NCI-H2227 (cell line): ENCODE data around the gene BCLAF1.

Experiments used
- DNase-seq: peaks from one replicate; lab custom pipeline; 2025; ENCODE audit not compliant: unreplicated experiment; lab: John Stamatoyannopoulos, UW

The BCLAF1 gene, protein sequence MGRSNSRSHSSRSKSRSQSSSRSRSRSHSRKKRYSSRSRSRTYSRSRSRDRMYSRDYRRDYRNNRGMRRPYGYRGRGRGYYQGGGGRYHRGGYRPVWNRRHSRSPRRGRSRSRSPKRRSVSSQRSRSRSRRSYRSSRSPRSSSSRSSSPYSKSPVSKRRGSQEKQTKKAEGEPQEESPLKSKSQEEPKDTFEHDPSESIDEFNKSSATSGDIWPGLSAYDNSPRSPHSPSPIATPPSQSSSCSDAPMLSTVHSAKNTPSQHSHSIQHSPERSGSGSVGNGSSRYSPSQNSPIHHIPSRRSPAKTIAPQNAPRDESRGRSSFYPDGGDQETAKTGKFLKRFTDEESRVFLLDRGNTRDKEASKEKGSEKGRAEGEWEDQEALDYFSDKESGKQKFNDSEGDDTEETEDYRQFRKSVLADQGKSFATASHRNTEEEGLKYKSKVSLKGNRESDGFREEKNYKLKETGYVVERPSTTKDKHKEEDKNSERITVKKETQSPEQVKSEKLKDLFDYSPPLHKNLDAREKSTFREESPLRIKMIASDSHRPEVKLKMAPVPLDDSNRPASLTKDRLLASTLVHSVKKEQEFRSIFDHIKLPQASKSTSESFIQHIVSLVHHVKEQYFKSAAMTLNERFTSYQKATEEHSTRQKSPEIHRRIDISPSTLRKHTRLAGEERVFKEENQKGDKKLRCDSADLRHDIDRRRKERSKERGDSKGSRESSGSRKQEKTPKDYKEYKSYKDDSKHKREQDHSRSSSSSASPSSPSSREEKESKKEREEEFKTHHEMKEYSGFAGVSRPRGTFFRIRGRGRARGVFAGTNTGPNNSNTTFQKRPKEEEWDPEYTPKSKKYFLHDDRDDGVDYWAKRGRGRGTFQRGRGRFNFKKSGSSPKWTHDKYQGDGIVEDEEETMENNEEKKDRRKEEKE

DNA sequence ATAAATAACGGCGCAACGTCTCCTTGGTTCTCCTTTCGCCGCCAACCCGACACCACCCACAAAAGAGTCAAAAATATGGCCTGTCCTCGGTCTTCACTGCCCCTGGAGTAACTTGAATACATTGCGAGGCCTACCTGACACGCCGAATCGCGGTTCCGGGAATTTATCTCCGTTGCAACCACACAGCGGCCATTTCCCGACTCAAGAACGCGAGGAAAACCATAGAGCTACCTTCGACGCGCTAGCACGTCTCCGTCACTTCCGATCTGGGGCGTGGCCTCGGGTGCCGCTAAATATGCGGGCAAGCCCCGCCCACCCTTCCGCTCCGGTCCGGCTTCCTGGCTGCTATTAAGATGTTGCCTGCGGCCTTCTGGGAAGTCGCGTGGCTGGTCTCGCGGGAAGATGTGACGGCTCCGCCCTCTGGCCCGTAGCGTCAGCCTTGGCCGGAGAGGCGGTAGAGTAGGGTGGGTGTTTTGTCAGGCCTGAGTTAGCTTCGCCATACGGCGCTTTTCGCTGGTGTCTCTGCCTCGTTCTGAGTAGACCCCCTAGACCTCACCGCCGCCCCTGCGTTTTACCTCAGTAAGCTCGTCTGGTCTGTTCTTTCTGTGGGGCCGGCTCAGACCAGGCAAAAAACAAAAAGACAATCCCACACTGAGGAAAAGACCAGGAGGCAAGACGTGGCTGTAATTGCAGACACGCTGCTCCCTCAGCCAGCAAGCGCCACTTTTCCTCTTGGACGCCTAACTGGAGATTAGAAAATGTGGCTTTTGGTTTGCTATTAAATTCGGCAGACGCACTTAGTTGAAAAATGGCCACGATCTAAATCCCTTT lies at the start of gene BCLAF1:
TSS of gene BCLAF1 (minus strand) at position 268 of the 831 bp plus-strand sequence. CDS start 9,980 bp downstream, outside the sequence.
- DNase-seq: peak; percentile 98

DNA sequence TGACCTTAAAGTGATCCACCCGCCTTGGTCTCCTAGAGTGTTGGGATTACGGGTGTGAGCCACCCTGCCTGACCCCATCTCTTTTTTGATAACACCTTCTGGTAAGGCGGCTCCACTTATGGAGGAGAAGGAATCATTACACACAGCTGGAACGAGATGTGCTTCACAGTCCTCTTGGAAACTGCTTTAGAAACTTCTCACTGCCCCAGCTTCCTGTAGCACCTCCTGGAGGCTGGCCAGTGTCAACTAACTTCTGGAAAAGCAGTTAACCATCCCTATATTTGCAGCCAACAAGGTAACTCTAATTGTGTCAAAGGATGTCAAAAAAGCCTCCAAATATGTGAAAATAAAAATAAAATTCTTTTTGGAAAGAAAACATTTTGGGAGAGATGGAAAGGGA lies 48.8 kb upstream of the BCLAF1 start:
- DNase-seq: no peak

- DNase-seq: no peak
Measured at GRCh38 chr6:136337606-136338005, 48.0 kb upstream of the BCLAF1 start.

DNA sequence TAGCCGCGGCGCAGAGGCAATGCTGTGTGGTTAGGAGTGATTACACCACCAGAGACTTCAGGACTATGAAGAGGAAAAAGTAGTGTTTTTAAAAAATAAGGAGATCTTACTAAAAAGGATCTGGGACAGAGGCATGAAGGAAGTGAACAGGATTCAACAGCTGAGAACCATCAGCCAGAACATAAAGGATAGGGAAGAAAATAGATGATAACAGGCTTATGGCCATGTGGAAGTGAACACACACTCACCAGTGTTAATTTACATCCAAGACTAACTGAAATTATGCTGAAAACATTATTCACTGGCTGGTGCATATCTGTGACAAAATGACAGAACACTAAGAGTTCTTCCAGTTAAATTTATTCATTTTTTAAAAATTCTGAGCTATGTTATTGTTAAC lies 47.5 kb upstream of the BCLAF1 start:
- DNase-seq: no peak

DNA sequence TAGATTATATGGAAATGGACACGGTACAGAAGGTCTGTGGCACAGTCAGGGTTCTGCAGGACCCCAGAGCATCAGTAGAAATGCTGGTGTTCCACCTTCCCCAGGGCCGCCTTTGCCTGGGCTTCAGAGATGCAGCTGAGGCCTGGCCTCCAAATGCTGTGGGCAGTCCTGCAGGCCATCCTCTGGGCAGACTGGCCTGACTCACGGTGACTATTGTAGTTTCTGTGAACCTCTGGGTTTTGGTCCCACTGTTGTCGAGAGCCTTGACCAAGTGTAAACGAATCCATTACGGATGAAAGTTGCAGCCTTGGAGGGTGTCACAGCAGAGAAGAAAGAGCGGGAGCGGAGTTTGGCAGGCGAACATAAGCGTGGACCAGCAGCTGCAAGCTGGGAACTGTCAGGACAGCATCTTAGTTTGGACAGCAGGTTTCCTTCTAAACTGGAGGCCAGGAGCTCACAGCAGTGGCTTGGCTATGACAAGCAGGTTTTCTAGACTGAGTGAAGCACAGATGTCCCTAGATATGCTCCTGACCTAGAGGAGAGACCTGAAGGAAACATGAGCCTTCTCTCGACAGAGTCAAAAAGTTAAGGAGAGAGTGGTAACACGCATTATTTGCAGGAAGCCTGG lies 46.2 kb upstream of the BCLAF1 start:
- no peak for DNase-seq

- no peak for DNase-seq
Measured at GRCh38 chr6:136334853-136335252, 45.2 kb upstream of the BCLAF1 start.

DNA sequence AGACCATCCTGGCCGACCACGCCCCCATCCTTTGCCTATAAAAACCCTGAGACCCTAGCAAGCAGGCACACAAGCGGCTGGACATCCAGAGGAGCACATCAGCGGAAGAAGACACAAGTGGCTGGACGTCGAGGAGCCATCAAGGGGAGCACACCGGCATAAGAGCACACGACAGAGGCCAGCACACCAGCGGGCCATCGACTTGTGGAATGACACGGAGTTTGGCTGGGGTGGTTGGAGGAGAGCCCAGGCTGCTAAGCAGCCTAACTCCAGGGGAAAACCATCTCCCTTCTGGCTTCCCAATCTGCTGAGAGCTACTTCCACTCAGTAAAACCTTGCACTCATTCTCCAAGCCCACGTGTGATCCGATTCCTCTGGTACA lies 44.8 kb upstream of the BCLAF1 start:
- DNase-seq: no peak

GRCh38 chr6:136333824-136334464 lies 44.3 kb upstream of the BCLAF1 start:
- no peak for DNase-seq

- no peak for DNase-seq
Measured at GRCh38 chr6:136331461-136331860, 41.8 kb upstream of the BCLAF1 start.

- DNase-seq: no peak
Measured at GRCh38 chr6:136330634-136331033, 41.0 kb upstream of the BCLAF1 start.

GRCh38 chr6:136326038-136326553 lies 36.5 kb upstream of the BCLAF1 start:
- DNase-seq: peak; percentile 44

GRCh38 chr6:136324686-136325380 lies 35.2 kb upstream of the BCLAF1 start:
- DNase-seq: peak; percentile 39

- DNase-seq: peak; percentile 83
Measured at GRCh38 chr6:136323431-136324112, 33.9 kb upstream of the BCLAF1 start.

GRCh38 chr6:136319732-136320131 lies 30.1 kb upstream of the BCLAF1 start:
- DNase-seq: no peak

DNA sequence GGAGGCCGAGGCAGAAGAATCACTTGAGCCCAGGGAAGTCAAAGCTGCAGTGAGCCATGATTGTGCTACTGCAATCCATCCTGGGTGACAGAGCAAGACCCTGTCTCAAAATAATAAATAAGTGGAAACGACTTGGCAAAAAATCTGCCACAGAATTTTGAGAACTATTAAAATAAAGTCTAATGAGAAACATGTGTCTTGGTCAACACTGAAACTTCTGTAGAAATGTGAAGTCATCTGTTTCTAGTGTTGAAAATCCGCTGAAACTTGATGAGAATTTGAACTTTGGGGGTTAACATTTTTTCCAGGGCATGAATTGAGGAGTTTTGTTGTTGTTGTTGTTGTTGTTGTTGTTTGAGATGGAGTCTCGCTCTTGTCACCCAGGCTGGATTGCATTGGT lies 29.0 kb upstream of the BCLAF1 start:
- no peak for DNase-seq

- no peak for DNase-seq
Measured at GRCh38 chr6:136317971-136318370, 28.3 kb upstream of the BCLAF1 start.

- DNase-seq: peak; percentile 60
Measured at GRCh38 chr6:136317021-136317694, 27.5 kb upstream of the BCLAF1 start.

- DNase-seq: no peak
Measured at GRCh38 chr6:136315594-136315993, 25.9 kb upstream of the BCLAF1 start.
